Measurements from ENCODE around the gene FANCD2OS.

- TF ChIP-seq CTCF (conservative IDR thresholded peaks at IDR 0.05) (no peak), EZH2 (IDR thresholded peaks at IDR 0.05; ENCODE audit: low read depth) (no peak)
Observed at GRCh38 chr3:10136426-10137005, 28.5 kb upstream of the FANCD2OS start.

Measured in PC-9 (cell line).